CD4-positive, alpha-beta T cell treated with Interleukin-21 for 1 hour (primary cell): ENCODE data around the gene MTG2.
A peak's percentile ranks its signal among the peaks of the same experiment; 100 is the strongest.

Experiments used
- DNase-seq: peaks from one replicate; pipeline ENCODE4 v3.0.0-alpha.2; 2020

Gene MTG2

DNA sequence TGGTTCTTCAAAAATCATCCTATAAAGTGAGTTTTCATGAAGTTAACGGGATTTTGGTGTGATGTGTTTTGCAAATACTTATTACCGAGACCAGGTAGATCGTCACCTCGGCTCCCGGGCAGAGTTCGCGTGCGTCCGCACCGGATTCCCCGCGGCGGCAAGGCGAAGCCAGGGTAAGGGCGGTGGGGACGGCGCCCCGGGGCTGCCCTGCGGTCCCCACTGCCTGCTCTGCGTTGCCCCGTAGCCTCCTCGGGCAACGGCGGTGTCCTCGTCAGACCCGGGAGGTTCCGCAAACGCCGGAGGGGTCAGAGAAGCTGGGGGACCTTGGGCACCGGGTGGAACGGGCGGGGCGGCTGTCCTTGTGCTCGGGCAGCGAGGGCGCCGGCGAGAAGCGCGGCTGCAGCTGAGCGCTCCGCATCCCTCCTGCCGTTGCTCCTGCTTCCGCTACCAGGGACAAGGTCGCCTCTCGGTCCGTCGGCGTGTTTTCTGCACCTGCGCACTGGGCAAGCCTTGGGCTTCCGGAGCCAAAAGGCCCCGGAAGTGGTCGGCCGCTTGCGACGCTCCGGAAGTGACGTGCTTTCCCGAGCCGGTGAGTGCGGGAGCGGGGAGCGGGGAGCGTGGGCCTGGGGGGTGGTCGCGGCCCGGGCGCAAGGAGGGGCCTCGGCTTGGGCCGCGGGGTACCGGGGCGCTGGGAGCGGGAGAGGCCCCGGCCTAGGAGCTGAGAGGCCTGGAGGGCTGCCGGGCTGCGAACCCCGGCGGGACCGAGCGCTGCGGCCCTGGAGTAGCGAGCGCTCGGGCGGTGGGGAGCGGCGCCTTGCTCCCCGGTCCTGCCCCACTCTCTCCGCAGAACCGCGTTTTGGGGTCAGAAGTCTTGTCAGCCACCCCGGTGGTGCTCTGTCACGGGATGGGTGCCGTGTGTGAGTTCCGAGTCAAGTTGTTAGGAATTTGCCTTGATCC lies at the start of gene MTG2:
TSS of gene MTG2 (plus strand) at position 560 of the 957 bp plus-strand sequence. CDS start 10,393 bp downstream, outside the sequence.
- DNase-seq: peak; percentile 95

DNA sequence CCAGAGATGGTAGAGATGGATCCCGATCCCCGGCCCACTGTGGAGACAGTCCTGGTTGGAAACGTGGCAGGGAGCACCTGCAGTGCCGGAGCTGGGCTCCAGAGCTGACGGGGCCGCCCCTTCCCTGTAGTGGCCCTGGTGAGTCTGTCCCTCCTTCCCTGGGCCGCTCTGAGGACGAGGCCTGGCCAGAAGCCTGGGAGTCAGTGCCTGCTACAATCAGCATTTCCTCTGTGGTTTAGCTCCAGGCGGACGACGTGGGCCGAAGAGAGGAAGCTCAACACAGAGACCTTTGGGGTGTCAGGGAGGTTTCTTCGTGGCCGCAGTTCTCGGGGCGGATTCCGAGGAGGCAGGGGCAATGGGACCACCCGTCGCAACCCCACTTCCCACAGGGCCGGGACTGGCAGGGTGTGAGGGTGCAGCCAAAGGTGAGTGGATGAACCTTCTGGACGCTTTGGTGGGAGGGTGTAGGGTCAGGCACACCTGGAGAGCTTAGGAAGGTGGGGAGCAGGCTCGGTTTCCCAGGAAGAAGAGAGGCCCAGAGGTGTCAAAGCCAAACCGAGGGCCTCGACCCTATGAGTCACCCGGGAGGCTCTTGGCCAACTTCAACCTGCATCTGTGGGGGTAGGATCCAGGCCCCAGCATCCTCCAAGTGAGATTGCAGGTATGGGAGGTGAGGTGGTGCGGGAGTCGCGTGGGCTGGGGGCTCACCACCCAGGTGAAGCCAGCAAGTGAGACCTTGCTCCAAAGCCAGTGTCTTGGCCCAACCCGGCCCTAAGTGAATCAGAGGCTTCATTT lies 49.6 kb upstream of the MTG2 start:
- no peak for DNase-seq

DNA sequence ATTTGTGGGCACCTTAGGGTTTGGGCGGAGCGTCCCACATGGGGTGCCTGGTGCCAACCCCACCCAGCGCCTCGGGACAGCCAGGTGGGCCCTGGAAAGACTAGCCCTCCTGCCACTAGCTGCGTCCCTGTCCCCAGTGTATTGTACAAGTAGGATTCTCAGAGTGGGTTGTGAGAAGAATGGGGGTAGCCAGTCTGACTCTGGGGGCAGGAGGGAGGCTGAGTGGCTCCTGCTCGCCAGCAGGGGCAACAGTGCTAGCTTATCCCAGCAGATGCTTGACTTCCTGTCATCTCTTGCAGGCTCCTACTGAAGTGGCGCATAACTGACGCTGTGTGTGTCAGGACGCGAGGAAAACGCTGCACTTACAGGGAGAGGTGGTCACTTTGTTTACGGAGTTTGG lies 49.0 kb upstream of the MTG2 start:
- DNase-seq: no peak

DNA sequence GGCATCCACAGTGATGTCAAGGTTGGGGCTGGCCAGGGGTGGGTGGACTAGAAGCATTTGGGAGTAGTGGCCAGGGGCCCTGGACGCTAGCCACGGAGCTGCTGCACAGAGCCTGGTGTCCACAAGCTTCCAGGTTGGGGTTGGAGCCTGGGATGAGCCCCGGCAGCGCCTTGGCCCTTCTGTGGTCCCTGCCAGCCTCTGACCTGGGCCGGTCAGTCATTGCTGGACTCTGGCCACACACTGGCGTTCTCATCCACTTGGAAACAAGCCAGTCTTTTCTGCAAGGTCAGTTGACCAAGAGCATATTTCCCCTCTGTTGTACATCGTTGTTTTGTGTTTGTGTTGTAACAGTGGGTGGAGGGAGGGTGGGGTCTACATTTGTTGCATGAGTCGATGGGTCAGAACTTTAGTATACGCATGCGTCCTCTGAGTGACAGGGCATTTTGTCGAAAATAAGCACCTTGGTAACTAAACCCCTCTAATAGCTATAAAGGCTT lies 48.0 kb upstream of the MTG2 start:
- no peak for DNase-seq

DNA sequence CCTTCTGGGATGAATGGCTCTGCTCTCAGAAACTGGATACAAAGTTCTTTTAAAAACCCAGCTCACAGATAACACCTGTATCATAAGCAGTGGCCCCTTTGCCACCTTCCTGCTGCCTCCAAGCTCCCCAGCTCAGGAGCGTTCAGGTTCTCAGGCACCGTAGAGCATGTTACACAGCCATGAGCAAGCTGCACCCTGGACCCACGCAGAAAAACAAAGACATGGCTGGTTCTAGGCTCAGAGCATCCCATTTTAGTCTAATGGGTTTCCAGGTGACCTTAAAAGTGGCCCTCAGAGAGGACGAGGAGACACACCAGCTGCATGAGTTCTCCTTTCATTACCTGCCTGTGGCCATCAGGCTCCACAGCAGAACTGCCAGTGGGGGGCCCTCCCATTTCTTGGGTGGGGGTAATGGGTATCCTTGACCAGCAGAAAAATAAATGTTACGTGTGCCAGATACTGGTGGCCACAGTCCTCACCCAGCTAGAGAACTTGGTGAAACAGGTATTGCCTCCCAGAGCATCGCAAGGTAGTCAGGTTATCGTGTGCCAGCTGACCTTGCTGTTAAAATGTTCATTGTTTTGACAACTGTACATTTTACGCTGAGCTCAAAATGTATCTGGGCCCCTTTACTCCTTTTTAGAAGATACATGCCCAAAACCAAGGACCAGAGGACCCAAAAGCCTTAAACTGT lies 47.1 kb upstream of the MTG2 start:
- no peak for DNase-seq

DNA sequence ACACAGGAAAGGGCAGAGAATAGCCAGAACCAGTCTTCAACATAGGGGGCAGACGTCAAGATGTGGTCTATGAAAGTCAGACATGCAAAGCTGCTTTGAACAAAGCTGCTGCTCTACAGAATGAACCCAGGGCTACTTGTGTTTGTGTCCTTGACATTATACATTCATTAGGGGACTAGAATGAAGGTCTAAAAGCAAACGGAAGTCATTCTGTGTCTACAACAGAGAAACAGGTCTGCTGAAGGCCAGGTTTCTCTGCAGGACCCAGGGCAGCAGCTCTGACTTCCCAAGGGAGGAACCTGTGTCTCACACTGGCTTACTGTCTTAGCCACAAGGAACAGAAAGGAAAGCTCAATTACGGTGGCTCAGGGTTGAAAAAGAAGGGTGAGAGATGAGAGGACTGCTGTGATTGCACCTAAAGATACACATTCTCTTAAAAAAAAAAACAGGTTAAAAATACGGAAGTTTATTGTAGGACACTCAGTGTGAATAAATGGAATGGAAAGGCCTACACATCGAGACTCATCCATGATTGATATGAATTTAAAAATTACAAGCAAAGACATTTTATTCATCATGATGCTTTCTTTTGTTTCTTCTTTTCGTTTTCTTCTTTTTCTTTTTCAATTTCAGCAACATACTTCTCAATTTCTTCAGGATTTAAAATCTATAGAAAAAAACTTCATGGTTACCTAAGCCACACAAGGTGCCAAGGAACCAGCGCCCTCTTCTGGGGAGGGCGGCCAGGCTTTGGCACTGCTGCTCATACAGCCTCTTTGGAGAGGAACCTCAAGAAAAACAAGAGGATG lies 46.3 kb upstream of the MTG2 start:
- peak; percentile 78 for DNase-seq

DNA sequence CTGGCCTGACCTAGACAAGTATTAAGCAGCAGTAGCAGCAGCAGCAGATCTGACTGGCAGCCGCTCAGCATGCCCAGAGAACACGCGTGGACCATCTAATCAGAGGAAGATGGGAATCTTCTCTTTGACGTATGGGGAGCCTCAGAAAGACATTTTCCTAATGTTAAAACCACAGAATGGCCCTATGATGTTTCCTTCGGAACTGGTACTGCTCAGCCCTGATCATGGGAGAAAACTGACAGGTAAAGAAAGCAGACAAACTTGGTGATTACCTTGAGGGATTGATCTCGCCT lies 45.8 kb upstream of the MTG2 start:
- no peak for DNase-seq

DNA sequence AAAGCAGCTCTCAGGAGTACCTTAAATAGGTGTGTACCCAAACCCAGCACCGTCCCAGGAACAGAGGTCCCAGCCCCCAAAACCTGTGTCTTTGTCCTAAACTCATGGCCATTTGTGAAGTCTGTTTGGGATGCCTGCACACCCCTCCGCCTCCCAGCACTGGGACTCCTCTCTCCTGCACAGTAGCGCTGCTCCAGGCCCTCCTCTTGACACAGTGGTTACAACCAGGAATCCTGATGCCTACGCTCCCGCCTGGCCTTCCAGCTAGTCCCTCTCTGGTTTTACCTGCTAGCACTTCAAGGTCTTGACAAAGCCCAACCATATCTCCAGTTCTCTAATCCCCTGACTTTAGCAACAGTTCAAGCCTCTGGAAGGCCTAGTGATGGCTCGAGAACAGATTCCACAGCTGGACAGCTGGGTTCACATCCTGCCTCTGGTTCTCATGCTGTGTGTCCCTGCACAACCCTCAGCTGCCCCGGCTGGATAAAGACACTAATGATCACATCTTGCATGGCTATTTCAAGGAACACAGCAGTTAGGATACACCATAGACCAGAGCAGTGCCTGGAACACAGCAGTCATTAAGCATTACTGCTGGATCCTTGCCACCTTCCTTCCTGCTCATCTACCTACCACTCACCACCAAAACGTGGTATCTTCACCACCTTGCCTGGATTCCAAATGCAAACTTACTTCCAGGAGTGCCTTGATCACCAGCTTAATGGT lies 45.2 kb upstream of the MTG2 start:
- DNase-seq: no peak

- DNase-seq: no peak
Measured at GRCh38 chr20:62138204-62138543, 44.7 kb upstream of the MTG2 start.

- no peak for DNase-seq
Measured at GRCh38 chr20:62138912-62139311, 43.9 kb upstream of the MTG2 start.

GRCh38 chr20:62139636-62140035 lies 43.2 kb upstream of the MTG2 start:
- no peak for DNase-seq

- DNase-seq: no peak
Measured at GRCh38 chr20:62141043-62141396, 41.8 kb upstream of the MTG2 start.

DNA sequence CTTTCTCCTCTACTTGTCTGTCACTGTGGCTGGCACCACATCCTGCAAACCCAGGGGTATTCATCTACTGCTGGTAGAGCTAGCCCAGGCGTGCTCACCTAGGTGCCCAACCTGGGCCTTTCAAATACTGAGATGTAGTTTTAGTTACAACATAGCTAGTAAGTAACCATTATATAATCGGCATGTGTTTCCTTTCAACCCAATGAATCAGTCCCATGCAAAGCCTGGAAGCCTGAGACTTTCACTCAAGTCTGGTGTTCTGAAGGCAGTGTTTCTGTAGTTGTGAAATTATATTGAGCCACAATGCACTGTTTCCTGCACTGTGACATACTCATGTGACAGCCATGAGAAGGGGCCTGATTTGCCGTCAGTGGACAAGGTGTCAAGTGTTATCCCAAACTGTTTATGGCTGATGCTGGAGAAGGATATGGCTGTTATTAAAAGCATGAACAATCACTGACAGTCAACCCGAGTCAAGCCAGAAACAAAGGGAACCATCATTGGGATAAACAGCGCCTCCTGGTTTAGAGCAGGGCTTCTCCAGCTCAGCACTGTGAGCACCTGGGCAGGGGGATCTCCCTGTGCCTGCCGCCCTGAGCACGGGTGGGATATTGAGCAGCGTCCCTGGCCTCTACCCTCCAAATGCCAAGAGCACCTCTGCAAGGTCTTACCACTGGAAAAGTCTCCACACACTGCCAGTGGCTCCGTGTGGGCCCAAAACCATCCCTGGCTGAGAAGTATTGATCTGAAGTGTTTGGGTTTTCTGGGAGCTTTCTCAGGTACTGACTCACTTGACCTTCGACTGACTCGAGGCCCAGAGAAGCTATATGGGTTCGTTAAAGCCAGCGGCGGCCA lies 41.2 kb upstream of the MTG2 start:
- peak; percentile 30 for DNase-seq

GRCh38 chr20:62142252-62143080 lies 40.4 kb upstream of the MTG2 start:
- DNase-seq: no peak

- peak; percentile 87 for DNase-seq
Measured at GRCh38 chr20:62143081-62143956, 39.5 kb upstream of the MTG2 start, which contains the start of the genes PSMA7 and SS18L1. TSS of gene PSMA7 (minus strand) at chr20:62143394. CDS start at chr20:62143303, 91 bp downstream. TSS of gene SS18L1 (plus strand) at chr20:62143769. CDS start at chr20:62143821, 52 bp downstream.

DNA sequence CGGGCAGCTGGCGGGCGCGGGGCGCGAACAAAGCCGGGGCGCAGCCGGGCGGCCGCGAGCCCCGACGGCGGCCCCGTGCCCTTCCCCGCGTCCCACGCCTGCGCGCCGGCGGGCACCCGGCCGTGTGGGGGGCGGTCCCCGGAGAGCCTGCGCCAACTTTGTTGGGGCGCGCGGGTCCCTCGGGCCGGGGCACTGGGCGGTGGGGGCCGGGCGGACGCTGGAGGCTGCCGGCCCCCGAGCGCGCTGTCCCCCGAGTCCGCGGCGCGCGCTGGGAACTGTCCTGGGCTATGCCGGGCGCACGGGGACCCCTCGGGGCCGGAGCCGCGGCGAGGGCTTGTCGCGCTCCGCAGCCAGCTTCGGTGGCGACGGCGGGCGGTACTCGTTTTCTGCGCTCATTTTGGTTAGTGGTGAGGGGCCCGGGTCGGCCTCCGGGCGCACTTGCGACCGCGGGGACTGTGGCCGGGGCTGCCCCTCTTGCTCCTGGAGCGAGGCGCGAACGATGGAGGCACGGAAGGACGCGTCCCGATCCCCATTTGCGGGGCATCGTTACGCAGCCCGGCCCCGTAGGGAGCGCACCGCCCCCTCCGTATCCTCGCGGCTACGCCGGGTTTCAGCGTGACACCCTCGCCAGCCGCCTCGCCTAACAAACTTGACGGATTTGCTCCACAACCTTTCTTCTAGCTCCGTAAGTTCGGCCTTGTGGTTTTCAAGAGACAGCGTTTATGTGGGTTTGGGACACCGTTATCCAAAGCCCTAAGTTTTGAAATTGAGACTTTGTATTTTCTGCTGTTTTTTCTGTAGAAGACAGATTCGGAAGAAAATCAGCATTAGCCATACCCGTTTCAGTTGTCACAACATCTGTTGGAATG lies 38.6 kb upstream of the MTG2 start:
- DNase-seq: peak; percentile 47

DNA sequence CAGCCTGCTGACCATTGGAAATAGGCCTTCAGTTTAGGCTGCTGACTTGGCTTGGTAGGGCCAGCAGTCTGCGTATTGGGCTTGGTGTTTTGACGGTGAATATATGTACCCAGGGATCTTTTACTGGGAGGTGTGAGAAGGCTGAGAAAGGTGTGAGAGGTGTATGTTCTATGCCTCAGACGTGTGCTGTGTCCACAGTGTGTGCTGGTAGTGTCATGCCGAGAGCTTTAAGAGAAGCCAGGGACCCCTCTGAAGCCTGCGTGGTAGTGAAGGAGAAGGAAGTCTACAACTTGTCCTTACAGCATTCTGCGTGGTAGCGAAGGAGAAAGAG lies 37.2 kb upstream of the MTG2 start:
- DNase-seq: no peak
